AG09309 (cell line): ENCODE data around the gene AURKB.

Experiments used
- DNase-seq: peaks from one replicate; pipeline ENCODE4 v3.0.0-alpha.2; 2010; ENCODE audit warnings: low read depth
- H3K4me3 ChIP-seq: 2 replicates; pipeline ENCODE4 v1.5.1; 2011; ENCODE audit warnings: mild to moderate bottlenecking, low read depth, low read length, moderate library complexity; ENCODE audit not compliant: control insufficient read depth
- TF ChIP-seq, protein P1 (sequence below): IDR thresholded peaks from 2 replicates; pipeline ENCODE4 v1.5.1; 2011; ENCODE audit warnings: mild to moderate bottlenecking, low read depth, low read length, inconsistent platforms; ENCODE audit not compliant: insufficient read depth, control insufficient read depth; ENCODE audit errors: missing control alignments

Gene AURKB

DNA sequence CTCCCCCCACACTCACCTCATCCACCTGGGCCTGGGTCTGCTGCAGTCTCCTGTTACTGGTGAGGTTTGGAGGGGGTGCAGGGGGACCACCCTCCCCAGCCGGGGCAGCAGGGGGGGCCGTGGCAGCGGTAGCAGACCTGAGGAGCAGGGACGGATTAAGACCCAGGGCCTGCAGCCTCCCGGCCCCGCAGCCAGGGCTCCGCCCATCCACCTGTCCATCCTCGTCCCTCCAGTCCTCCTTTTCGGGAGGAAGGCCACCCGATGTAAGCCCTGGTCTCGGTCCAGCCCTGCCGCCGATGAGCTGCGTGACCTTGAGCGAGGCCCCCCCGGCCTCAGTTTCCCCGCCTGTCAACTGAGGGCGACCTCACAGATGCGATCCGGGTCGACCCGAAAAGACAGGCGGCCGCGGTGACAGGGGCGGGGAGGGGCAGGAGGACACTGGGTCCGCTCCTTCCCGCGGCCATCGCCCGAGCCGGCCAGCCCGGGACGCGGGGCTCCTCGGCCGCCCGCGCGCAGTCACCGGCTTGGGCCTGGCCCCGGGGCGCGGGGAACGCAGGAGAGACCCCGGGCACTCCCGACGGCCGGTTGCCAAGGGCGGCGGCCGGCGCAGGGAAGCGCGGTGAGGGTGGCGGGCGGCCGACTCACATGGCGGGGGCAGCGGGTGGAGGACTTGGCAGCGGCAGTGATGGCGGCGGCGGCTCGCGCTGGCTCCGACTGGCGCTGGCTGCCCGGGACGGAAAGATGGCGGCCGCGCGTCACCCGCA is 48.0 kb downstream of the AURKB start, which contains the start of gene VAMP2:
Gene VAMP2, minus strand, starts transcription at position 716 of the 764 bp plus-strand sequence. Its CDS starts 69 bp downstream, at position 647.
- no peak for DNase-seq
- TF ChIP-seq, protein P1, sequence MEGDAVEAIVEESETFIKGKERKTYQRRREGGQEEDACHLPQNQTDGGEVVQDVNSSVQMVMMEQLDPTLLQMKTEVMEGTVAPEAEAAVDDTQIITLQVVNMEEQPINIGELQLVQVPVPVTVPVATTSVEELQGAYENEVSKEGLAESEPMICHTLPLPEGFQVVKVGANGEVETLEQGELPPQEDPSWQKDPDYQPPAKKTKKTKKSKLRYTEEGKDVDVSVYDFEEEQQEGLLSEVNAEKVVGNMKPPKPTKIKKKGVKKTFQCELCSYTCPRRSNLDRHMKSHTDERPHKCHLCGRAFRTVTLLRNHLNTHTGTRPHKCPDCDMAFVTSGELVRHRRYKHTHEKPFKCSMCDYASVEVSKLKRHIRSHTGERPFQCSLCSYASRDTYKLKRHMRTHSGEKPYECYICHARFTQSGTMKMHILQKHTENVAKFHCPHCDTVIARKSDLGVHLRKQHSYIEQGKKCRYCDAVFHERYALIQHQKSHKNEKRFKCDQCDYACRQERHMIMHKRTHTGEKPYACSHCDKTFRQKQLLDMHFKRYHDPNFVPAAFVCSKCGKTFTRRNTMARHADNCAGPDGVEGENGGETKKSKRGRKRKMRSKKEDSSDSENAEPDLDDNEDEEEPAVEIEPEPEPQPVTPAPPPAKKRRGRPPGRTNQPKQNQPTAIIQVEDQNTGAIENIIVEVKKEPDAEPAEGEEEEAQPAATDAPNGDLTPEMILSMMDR = no peak
- peak within 1 kb of the TSS; percentile 97 for H3K4me3 ChIP-seq

DNA sequence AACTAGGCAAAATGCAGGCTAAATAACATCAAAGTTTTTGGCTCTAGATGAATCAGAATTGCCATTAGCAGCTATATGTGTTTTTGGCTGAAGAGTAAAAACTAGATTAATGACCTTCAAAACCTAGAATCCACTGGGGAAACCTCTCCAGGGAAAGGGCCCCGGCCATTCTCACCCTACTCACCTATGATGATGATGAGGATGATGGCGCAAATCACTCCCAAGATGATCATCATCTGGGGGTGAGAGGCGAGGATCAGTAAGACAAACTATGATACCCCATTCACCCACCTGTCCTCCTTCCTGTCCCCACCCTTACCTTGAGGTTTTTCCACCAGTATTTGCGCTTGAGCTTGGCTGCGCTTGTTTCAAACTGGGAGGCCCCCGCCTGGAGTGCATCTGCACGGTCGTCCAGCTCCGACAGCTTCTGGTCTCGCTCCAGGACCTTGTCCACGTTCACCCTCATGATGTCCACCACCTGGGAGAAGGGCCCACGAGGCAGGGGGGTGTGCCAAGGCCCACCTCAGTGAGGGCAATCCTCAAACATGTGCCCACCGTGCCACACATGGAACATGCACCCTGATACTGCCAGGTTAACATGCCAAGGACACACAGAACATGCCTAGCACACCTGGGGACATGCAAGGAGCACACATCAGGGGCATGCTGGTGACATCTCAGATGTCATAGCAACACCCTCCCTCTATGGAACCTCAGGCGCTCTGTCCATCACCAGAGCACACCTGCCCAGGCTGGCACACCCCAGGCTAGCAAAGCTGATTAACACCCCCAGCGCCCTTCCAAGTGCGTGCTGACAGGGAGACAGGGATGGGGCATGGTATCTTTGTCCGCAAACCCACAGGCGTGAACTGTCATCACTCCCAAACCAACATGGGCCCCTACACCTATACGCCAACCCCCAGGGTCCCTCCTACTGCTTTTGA is 48.8 kb downstream of the AURKB start:
- DNase-seq = no peak
- peak overlapping the region; percentile 97 for H3K4me3 ChIP-seq
- TF ChIP-seq, protein P1 = no peak

DNA sequence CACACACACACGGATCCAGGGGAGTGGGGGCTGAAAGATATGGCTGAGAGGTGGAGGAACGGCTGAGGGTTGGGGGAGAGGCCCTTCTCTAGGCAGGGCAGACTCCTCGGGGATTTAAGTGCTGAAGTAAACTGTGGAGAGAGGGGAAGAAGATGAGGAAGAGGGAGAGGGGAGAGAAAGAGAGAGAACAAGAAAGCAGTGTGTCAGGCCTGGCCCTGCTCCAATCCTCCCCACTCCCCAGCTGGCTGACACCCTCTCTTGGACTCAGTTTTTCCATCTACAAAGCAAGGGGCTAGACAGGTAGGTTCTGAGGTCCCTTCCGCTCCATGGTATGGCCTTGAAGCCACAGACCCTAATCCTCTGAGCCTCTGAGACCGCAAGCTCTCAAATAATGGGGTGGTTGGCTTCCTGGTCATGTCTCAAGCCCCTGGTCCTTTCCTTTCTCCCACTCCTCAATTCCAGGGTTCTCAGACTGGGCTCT is 49.6 kb downstream of the AURKB start:
- DNase-seq = no peak
- TF ChIP-seq, protein P1 = no peak
- no peak overlapping the region for H3K4me3 ChIP-seq

DNA sequence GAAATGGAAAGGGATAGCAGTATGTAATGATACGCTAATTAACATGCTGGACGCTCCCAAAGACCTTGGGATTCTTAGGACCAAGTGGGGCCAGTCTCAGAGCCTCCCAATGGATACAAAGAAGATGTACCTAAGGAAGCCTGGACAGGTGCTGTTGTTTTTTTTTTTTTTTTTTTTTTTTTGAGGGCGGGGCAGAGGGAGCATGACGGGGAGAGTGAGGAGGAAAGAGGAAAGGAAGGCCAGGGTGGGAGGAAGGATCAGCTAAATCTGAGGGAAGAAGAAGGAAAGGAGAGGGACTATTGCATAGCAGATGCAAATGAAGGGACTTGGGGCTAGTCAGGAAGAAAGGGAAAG is 50.2 kb downstream of the AURKB start:
- no peak for DNase-seq
- H3K4me3 ChIP-seq = no peak overlapping the region
- TF ChIP-seq, protein P1 = no peak

DNA sequence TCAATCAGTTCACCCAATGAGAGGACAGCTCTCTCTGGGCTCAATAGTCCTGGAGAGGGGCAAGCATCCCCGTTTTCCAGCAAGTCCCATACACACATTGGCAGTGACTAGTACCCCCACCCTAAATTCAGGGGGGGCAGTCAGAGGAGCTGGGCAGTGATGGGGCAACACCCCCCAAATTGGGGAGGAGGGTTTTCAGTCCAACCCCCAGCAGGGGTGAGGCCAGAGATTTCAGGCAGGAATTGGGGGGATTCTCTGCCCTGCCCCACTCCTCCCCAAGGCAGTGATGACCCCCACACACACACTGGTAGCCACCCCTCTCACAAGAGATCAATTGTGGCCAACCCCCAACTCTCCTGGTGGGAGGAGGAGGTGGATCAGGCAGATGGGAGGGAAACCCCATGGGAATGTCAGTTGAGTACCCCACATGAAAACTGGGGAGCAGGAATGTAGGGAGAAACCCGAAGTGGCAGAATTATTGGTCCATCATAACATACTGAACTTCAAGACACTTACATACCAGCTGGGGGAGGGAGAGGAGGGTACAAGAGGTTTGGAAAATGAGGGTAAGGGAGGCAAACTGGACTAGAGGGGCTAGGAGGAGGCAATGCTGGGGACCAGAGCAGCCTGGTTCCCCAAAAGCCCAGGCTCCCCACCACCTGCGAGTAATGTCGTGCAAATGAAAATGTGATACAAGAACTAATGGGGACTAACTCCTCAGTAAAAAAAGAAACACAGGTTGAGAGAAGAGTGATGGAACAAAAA is 50.7 kb downstream of the AURKB start:
- TF ChIP-seq, protein P1 = no peak
- no peak overlapping the region for H3K4me3 ChIP-seq
- no peak for DNase-seq

DNA sequence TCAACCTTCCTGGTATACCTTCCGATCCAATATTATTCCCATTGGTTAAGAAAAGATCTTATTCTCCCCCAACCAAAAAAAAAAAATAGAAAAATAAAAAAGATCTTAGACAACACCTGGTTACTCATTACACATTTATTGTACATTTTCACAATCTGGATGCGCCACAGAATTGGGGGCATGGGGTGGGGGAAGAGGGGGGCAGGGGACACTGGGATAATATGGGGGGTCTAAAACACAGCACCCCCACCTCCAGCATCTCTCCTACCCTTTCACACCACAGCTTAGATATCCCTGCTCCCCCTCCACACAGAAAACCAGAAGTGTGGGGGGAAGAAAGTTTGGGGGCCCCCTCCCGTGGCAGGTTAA is 51.4 kb downstream of the AURKB start:
- TF ChIP-seq, protein P1 = no peak
- no peak overlapping the region for H3K4me3 ChIP-seq
- no peak for DNase-seq
